ENCODE results near the gene RBMS3. TPM values are rescaled to one million over a fixed set of nuclear protein-coding genes. Genes with fewer than 3 reads are reported as not detected.

RBMS3 gene
- total and polyA plus RNA-seq, 4 donors = 29.1 to 86.7 (median 58.1) TPM

- Histone ChIP-seq H3K4me1 (ENCODE audit: control insufficient read depth, insufficient read depth, low read length) (no peaks in the 10 kb centered on the region), H3K27ac (ENCODE audit: low read depth, low read length) (no peak overlapping the region), H3K9me3 (ENCODE audit: control insufficient read depth, insufficient read depth, low read length) (no peaks in the 10 kb centered on the region), H3K4me3 (ENCODE audit: low read depth, low read length) (no peak overlapping the region), H3K27me3 (ENCODE audit: control insufficient read depth, insufficient read depth, low read length) (no peaks in the 10 kb centered on the region), H3K36me3 (ENCODE audit: control insufficient read depth, insufficient read depth, low read length) (no peaks in the 10 kb centered on the region)
- WGBS (ENCODE audit: insufficient coverage) = 88% methylated on average over 2 of the region's 3 CpGs
- no peak for DNase-seq (ENCODE audit: low read depth in 4 of 6, low spot score in 6 of 6)
Measured at GRCh38 chr3:29410220-29410619, 129.3 kb downstream of the RBMS3 start.

- no peak for DNase-seq (ENCODE audit: low read depth in 4 of 6, low spot score in 6 of 6)
- H3K9me3 ChIP-seq (ENCODE audit: control insufficient read depth, insufficient read depth, low read length) = no peaks in the 10 kb centered on the region
- no CpG with 5 or more reads among the region's 3 CpGs for WGBS (ENCODE audit: insufficient coverage)
- H3K36me3 ChIP-seq (ENCODE audit: control insufficient read depth, insufficient read depth, low read length) = no peaks in the 10 kb centered on the region
- no peaks in the 10 kb centered on the region for H3K4me1 ChIP-seq (ENCODE audit: control insufficient read depth, insufficient read depth, low read length)
- no peak overlapping the region for H3K27ac ChIP-seq (ENCODE audit: low read depth, low read length)
- no peak overlapping the region for H3K4me3 ChIP-seq (ENCODE audit: low read depth, low read length)
- no peaks in the 10 kb centered on the region for H3K27me3 ChIP-seq (ENCODE audit: control insufficient read depth, insufficient read depth, low read length)
Measured at GRCh38 chr3:29410660-29411405, 130.0 kb downstream of the RBMS3 start.

GRCh38 chr3:29412110-29412509 lies 131.2 kb downstream of the RBMS3 start:
- DNase-seq (ENCODE audit: low read depth in 4 of 6, low spot score in 6 of 6) = no peak
- no peaks in the 10 kb centered on the region for H3K27me3 ChIP-seq (ENCODE audit: control insufficient read depth, insufficient read depth, low read length)
- no peak overlapping the region for H3K27ac ChIP-seq (ENCODE audit: low read depth, low read length)
- H3K4me3 ChIP-seq (ENCODE audit: low read depth, low read length) = no peak overlapping the region
- H3K4me1 ChIP-seq (ENCODE audit: control insufficient read depth, insufficient read depth, low read length) = no peaks in the 10 kb centered on the region
- no CpG with 5 or more reads among the region's 1 CpG for WGBS (ENCODE audit: insufficient coverage)
- H3K36me3 ChIP-seq (ENCODE audit: control insufficient read depth, insufficient read depth, low read length) = no peaks in the 10 kb centered on the region
- H3K9me3 ChIP-seq (ENCODE audit: control insufficient read depth, insufficient read depth, low read length) = no peaks in the 10 kb centered on the region

- no peak overlapping the region for H3K4me3 ChIP-seq (ENCODE audit: low read depth, low read length)
- no peaks in the 10 kb centered on the region for H3K4me1 ChIP-seq (ENCODE audit: control insufficient read depth, insufficient read depth, low read length)
- H3K9me3 ChIP-seq (ENCODE audit: control insufficient read depth, insufficient read depth, low read length) = no peaks in the 10 kb centered on the region
- H3K36me3 ChIP-seq (ENCODE audit: control insufficient read depth, insufficient read depth, low read length) = no peaks in the 10 kb centered on the region
- H3K27me3 ChIP-seq (ENCODE audit: control insufficient read depth, insufficient read depth, low read length) = no peaks in the 10 kb centered on the region
- WGBS (ENCODE audit: insufficient coverage) = 87% methylated on average over 5 of the region's 11 CpGs
- peak in 1 of 6 donors; percentile 66 for DNase-seq (ENCODE audit: low read depth in 4 of 6, low spot score in 6 of 6)
- H3K27ac ChIP-seq (ENCODE audit: low read depth, low read length) = no peak overlapping the region
Measured at GRCh38 chr3:29414468-29415224, 133.8 kb downstream of the RBMS3 start.

GRCh38 chr3:29415482-29416223 lies 134.8 kb downstream of the RBMS3 start:
- no peaks in the 10 kb centered on the region for H3K36me3 ChIP-seq (ENCODE audit: control insufficient read depth, insufficient read depth, low read length)
- no peaks in the 10 kb centered on the region for H3K4me1 ChIP-seq (ENCODE audit: control insufficient read depth, insufficient read depth, low read length)
- H3K4me3 ChIP-seq (ENCODE audit: low read depth, low read length) = no peak overlapping the region
- 100% methylated on average over 1 of the region's 3 CpGs for WGBS (ENCODE audit: insufficient coverage)
- no peaks in the 10 kb centered on the region for H3K9me3 ChIP-seq (ENCODE audit: control insufficient read depth, insufficient read depth, low read length)
- H3K27me3 ChIP-seq (ENCODE audit: control insufficient read depth, insufficient read depth, low read length) = no peaks in the 10 kb centered on the region
- DNase-seq (ENCODE audit: low read depth in 4 of 6, low spot score in 6 of 6) = no peak
- no peak overlapping the region for H3K27ac ChIP-seq (ENCODE audit: low read depth, low read length)

GRCh38 chr3:29416514-29416913 lies 135.6 kb downstream of the RBMS3 start:
- no CpG with 5 or more reads among the region's 2 CpGs for WGBS (ENCODE audit: insufficient coverage)
- DNase-seq (ENCODE audit: low read depth in 4 of 6, low spot score in 6 of 6) = no peak
- no peak overlapping the region for H3K4me3 ChIP-seq (ENCODE audit: low read depth, low read length)

GRCh38 chr3:29420106-29420505 lies 139.2 kb downstream of the RBMS3 start:
- H3K27me3 ChIP-seq (ENCODE audit: control insufficient read depth, insufficient read depth, low read length) = no peaks in the 10 kb centered on the region
- H3K4me1 ChIP-seq (ENCODE audit: control insufficient read depth, insufficient read depth, low read length) = no peaks in the 10 kb centered on the region
- 86% methylated on average over 4 of the region's 6 CpGs for WGBS (ENCODE audit: insufficient coverage)
- DNase-seq (ENCODE audit: low read depth in 4 of 6, low spot score in 6 of 6) = no peak
- no peaks in the 10 kb centered on the region for H3K9me3 ChIP-seq (ENCODE audit: control insufficient read depth, insufficient read depth, low read length)
- no peak overlapping the region for H3K27ac ChIP-seq (ENCODE audit: low read depth, low read length)
- no peak overlapping the region for H3K4me3 ChIP-seq (ENCODE audit: low read depth, low read length)
- H3K36me3 ChIP-seq (ENCODE audit: control insufficient read depth, insufficient read depth, low read length) = no peaks in the 10 kb centered on the region

More at GRCh38 chr3:29416514-29416913, 135.6 kb downstream of the RBMS3 start:
- no peaks in the 10 kb centered on the region for H3K36me3 ChIP-seq (ENCODE audit: control insufficient read depth, insufficient read depth, low read length)
- no peaks in the 10 kb centered on the region for H3K4me1 ChIP-seq (ENCODE audit: control insufficient read depth, insufficient read depth, low read length)
- H3K27me3 ChIP-seq (ENCODE audit: control insufficient read depth, insufficient read depth, low read length) = no peaks in the 10 kb centered on the region
- H3K9me3 ChIP-seq (ENCODE audit: control insufficient read depth, insufficient read depth, low read length) = no peaks in the 10 kb centered on the region
- no peak overlapping the region for H3K27ac ChIP-seq (ENCODE audit: low read depth, low read length)

GRCh38 chr3:29426302-29427226 lies 145.7 kb downstream of the RBMS3 start:
- Histone ChIP-seq H3K4me1 (ENCODE audit: control insufficient read depth, insufficient read depth, low read length) (no peaks in the 10 kb centered on the region), H3K9me3 (ENCODE audit: control insufficient read depth, insufficient read depth, low read length) (no peaks in the 10 kb centered on the region), H3K4me3 (ENCODE audit: low read depth, low read length) (no peak overlapping the region), H3K27ac (ENCODE audit: low read depth, low read length) (no peak overlapping the region), H3K36me3 (ENCODE audit: control insufficient read depth, insufficient read depth, low read length) (no peaks in the 10 kb centered on the region), H3K27me3 (ENCODE audit: control insufficient read depth, insufficient read depth, low read length) (no peaks in the 10 kb centered on the region)
- DNase-seq (ENCODE audit: low read depth in 4 of 6, low spot score in 6 of 6) = peak in 1 of 6 donors; percentile 54
- no CpG with 5 or more reads among the region's 2 CpGs for WGBS (ENCODE audit: insufficient coverage)

Measured in spinal cord (tissue), 10 donors.